Neural crest cell (in vitro differentiated cells): Measurements from ENCODE around the gene TRPM3. TPM values are rescaled to one million over a fixed set of nuclear protein-coding genes. Genes with fewer than 3 reads are reported as not detected.

Experiments used
- DNase-seq: peaks from one replicate; pipeline ENCODE4 v3.0.0; 2021; ENCODE audit warnings: low read depth, mixed read lengths, low spot score
- H3K27ac Mint-ChIP-seq: one replicate; pipeline ENCODE4 v1.8.0; 2021; ENCODE audit warnings: mild to moderate bottlenecking, mixed read lengths; ENCODE audit not compliant: unreplicated experiment
- H3K27me3 Mint-ChIP-seq: 2 replicates; pipeline ENCODE4 v1.8.0; 2021; ENCODE audit warnings: low read depth, mild to moderate bottlenecking, mixed read lengths
- H3K36me3 Mint-ChIP-seq: 2 replicates; pipeline ENCODE4 v1.8.0; 2021; ENCODE audit warnings: low read depth, mild to moderate bottlenecking, mixed read lengths
- H3K4me1 Mint-ChIP-seq: 2 replicates; pipeline ENCODE4 v1.8.0; 2021; ENCODE audit warnings: mixed read lengths
- H3K4me3 Mint-ChIP-seq: one replicate; pipeline ENCODE4 v1.8.0; 2021; ENCODE audit warnings: mild to moderate bottlenecking, mixed read lengths
- H3K9me3 Mint-ChIP-seq: 2 replicates; pipeline ENCODE4 v1.8.0; 2021; ENCODE audit warnings: mixed read lengths
- total RNA-seq: library from RNA; stranded (reverse); gene quantifications from 2 replicates; pipeline ENCODE4 v1.2.1, GENCODE V29; 2021
- TF ChIP-seq, protein P1 (sequence below): fragments of 200-600 bp; sonication (generic); conservative IDR thresholded peaks from 2 replicates; pipeline ENCODE4 v1.5.0; 2021; ENCODE audit warnings: antibody characterized with exemption, mild to moderate bottlenecking

TRPM3 gene
- total RNA-seq, 1 donor from 2014 or later, result 1.4 TPM

DNA sequence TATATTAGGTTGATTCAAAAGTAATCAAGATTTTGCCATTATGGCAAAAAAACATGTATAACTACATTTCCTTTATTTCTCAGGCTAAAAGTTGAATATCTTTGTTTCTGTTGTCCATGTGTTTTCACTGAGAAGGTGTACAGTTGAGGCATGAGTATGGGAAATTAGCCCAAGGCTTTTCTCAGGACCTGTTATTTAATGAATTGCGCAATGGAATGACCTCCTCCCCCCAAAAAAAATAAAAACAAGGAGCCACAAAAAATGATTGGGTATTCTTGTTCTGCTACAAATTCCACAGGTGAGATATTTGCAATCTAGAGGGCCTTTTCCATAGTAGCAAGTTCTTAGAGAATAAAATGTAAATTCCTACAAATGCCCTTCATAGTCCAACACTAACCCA lies 186.8 kb downstream of the TRPM3 start:
- Mint-ChIP-seq H3K27ac (no peak overlapping the region), H3K4me1 (no peaks in the 10 kb centered on the region), H3K36me3 (no peaks in the 10 kb centered on the region)

DNA sequence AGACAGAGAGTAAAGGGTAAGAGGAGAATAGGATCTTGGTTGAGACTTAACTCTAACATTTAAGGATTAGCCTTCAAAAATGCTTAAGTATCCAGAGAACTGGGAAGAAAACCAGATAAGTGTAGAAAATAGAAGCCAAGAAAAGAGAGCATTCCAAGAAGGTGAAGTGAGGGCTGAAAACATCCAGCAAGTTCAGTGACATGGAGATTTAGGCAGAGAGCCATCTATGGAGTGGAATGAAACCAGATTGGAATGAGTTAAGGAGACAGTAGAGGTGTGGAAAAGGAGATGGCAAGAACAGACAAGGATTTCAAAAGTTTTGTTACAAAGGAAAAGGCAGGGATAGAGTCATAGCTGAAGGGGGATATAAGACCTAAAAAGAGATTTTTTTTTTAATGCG lies 188.1 kb downstream of the TRPM3 start:
- TF ChIP-seq, protein P1, sequence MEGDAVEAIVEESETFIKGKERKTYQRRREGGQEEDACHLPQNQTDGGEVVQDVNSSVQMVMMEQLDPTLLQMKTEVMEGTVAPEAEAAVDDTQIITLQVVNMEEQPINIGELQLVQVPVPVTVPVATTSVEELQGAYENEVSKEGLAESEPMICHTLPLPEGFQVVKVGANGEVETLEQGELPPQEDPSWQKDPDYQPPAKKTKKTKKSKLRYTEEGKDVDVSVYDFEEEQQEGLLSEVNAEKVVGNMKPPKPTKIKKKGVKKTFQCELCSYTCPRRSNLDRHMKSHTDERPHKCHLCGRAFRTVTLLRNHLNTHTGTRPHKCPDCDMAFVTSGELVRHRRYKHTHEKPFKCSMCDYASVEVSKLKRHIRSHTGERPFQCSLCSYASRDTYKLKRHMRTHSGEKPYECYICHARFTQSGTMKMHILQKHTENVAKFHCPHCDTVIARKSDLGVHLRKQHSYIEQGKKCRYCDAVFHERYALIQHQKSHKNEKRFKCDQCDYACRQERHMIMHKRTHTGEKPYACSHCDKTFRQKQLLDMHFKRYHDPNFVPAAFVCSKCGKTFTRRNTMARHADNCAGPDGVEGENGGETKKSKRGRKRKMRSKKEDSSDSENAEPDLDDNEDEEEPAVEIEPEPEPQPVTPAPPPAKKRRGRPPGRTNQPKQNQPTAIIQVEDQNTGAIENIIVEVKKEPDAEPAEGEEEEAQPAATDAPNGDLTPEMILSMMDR, result no peak
- H3K4me3 Mint-ChIP-seq, result no peak overlapping the region
- no peaks in the 10 kb centered on the region for H3K27me3 Mint-ChIP-seq
- no peak overlapping the region for H3K27ac Mint-ChIP-seq
- peaks cover 3% of the 10 kb centered on the region for H3K9me3 Mint-ChIP-seq
- DNase-seq, result no peak
- H3K36me3 Mint-ChIP-seq, result peaks cover 2% of the 10 kb centered on the region
- H3K4me1 Mint-ChIP-seq, result no peaks in the 10 kb centered on the region

More for the DNA sequence above, 186.8 kb downstream of the TRPM3 start:
- Mint-ChIP-seq H3K27me3 (no peaks in the 10 kb centered on the region), H3K4me3 (no peak overlapping the region), H3K9me3 (no peaks in the 10 kb centered on the region)
- DNase-seq, result no peak
- TF ChIP-seq, protein P1, result no peak

- Mint-ChIP-seq H3K4me3 (no peak overlapping the region), H3K9me3 (peaks cover 4% of the 10 kb centered on the region), H3K4me1 (no peaks in the 10 kb centered on the region), H3K27me3 (no peaks in the 10 kb centered on the region), H3K36me3 (peaks cover 2% of the 10 kb centered on the region), H3K27ac (no peak overlapping the region)
- DNase-seq, result no peak
- TF ChIP-seq, protein P1, result no peak
These were observed 189.3 kb downstream of the TRPM3 start for GRCh38 chr9:70932097-70932496.

GRCh38 chr9:70927530-70927929 lies 193.9 kb downstream of the TRPM3 start:
- TF ChIP-seq, protein P1, result no peak
- Mint-ChIP-seq H3K27me3 (no peaks in the 10 kb centered on the region), H3K4me1 (no peaks in the 10 kb centered on the region), H3K9me3 (peaks cover 4% of the 10 kb centered on the region), H3K4me3 (no peak overlapping the region), H3K36me3 (peaks cover 2% of the 10 kb centered on the region), H3K27ac (no peak overlapping the region)
- DNase-seq, result no peak

DNA sequence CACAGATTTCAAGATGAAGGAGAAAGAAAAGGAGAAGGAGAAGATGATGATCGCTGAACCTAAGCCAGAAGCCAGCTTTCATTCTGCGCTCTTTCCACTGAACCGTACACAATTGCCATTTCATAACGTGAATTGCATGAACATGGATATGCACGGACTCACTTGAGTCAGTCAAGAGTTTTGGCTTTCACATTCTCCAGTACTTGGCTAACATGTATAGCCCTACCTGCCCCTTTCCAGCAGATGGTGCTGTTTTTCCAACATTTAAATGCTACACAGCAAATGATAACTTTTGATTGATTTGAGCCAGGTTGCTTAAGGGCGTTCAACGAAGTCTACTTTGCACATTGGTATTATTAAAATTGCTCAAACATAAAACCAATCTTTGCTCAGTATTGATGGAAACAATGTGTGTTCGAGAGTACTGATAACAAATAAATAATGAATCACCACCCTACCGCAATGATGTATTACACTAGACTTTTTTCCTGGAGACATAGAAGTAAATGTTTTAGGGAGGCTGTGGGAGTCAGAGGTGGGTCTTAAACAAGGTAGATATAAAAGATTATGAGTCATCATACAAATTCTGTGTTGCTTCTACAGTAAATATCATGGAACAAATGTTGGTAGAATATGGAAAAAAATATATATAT lies 196.4 kb downstream of the TRPM3 start:
- Mint-ChIP-seq H3K27ac (no peak overlapping the region), H3K27me3 (no peaks in the 10 kb centered on the region), H3K9me3 (peaks cover 4% of the 10 kb centered on the region), H3K36me3 (peaks cover 2% of the 10 kb centered on the region), H3K4me1 (peaks cover 9% of the 10 kb centered on the region), H3K4me3 (no peak overlapping the region)
- peak; percentile 8 for DNase-seq
- TF ChIP-seq, protein P1, result peak; percentile 92
